Hepatocyte (in vitro differentiated cells): ENCODE results near the gene ZNRF3.

Source experiments
- CTCF ChIP-seq: fragments of 200-600 bp; sonication (generic); IDR thresholded peaks from 2 replicates; pipeline ENCODE4 v1.5.1; 2016; ENCODE audit warnings: antibody characterized with exemption, mild to moderate bottlenecking; ENCODE audit not compliant: poor library complexity
- EZH2 ChIP-seq: fragments of 200-600 bp; sonication (generic); IDR thresholded peaks from 2 replicates; pipeline ENCODE4 v1.6.1; 2016; ENCODE audit warnings: antibody characterized with exemption, mild to moderate bottlenecking, borderline replicate concordance

- no peak for TF ChIP-seq CTCF
- no peak for TF ChIP-seq EZH2
Observed at GRCh38 chr22:28892175-28892731, 8.9 kb downstream of the ZNRF3 start.
